ENCODE measurements around the gene PPP2R3A.
A peak's percentile ranks its signal among the peaks of the same experiment; 100 is the strongest.

Gene PPP2R3A

GRCh38 chr3:136070334-136070733 is 104.8 kb downstream of the PPP2R3A start:
- Histone ChIP-seq H3K9me3 (ENCODE audit: control insufficient read depth, low read length) (no peaks in the 10 kb centered on the region), H3K4me1 (peaks cover 5% of the 10 kb centered on the region), H3K4me3 (ENCODE audit: low read depth, low read length) (no peak overlapping the region), H3K36me3 (ENCODE audit: control insufficient read depth, insufficient read depth, low read length) (no peaks in the 10 kb centered on the region), H3K79me2 (no peaks in the 10 kb centered on the region), H3K27ac (no peak overlapping the region), H3K9ac (no peak overlapping the region), H3K27me3 (ENCODE audit: control insufficient read depth, insufficient read depth, low read length) (no peaks in the 10 kb centered on the region), H2AFZ (no peak overlapping the region), H3K4me2 (ENCODE audit: low read length) (no peak overlapping the region)
- TF ChIP-seq, protein P1, sequence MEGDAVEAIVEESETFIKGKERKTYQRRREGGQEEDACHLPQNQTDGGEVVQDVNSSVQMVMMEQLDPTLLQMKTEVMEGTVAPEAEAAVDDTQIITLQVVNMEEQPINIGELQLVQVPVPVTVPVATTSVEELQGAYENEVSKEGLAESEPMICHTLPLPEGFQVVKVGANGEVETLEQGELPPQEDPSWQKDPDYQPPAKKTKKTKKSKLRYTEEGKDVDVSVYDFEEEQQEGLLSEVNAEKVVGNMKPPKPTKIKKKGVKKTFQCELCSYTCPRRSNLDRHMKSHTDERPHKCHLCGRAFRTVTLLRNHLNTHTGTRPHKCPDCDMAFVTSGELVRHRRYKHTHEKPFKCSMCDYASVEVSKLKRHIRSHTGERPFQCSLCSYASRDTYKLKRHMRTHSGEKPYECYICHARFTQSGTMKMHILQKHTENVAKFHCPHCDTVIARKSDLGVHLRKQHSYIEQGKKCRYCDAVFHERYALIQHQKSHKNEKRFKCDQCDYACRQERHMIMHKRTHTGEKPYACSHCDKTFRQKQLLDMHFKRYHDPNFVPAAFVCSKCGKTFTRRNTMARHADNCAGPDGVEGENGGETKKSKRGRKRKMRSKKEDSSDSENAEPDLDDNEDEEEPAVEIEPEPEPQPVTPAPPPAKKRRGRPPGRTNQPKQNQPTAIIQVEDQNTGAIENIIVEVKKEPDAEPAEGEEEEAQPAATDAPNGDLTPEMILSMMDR (IDR thresholded peaks at IDR 0.05), result no peak

DNA sequence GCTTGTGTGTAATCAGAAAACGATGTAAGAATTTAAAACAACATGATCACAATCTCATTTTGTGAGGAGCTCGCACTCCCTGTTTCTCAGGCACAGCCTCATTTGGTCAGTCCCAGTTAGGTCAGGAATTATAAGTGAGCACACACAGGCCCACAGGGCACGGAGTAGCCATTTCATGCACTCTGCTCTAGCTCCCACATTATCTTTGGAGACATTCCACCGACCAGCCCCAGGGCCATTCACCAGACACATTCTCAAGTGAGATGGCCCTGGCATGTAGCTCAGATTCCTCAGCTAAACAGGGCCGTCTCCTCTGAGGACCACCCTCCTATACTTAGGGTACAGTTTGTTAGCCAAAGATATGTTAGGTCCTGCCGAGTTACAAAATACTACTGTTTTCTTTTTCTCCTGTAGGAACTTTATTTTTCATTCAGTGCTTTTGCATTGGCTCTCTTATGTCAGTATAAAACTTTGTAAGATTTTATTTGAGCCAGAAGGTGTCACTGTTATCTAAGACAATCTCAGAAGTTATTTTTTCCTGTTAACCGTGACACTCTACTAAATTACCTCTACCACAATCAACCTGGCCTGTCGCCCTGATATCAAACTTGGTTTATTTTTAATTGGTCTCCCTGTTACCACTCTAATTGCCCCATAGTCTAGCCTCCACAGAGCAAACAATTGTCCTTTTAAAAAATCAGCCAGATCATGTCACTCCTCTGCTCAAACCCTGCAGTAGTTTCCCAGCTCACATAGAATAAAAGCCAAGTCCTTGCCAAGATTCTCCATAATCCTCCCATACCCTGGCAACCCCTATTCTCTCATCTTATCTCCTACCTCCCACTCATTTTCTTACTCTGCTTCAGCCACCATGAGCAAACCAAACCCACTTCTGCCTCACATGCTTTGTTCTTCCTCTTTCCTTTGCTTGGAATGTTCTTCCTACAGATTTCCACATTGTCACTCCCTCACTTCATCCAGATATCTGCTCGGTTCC is 105.7 kb downstream of the PPP2R3A start:
- Histone ChIP-seq H3K36me3 (ENCODE audit: control insufficient read depth, insufficient read depth, low read length) (no peaks in the 10 kb centered on the region), H2AFZ (peak overlapping the region; percentile 43), H3K4me3 (ENCODE audit: low read depth, low read length) (no peak overlapping the region), H3K9me3 (ENCODE audit: control insufficient read depth, low read length) (no peaks in the 10 kb centered on the region), H3K27ac (peak overlapping the region; percentile 41), H3K4me2 (ENCODE audit: low read length) (no peak overlapping the region), H3K79me2 (no peaks in the 10 kb centered on the region), H3K4me1 (peaks cover 5% of the 10 kb centered on the region), H3K27me3 (ENCODE audit: control insufficient read depth, insufficient read depth, low read length) (no peaks in the 10 kb centered on the region), H3K9ac (no peak overlapping the region)
- TF ChIP-seq, protein P1 (IDR thresholded peaks at IDR 0.05), result peak; percentile 17

DNA sequence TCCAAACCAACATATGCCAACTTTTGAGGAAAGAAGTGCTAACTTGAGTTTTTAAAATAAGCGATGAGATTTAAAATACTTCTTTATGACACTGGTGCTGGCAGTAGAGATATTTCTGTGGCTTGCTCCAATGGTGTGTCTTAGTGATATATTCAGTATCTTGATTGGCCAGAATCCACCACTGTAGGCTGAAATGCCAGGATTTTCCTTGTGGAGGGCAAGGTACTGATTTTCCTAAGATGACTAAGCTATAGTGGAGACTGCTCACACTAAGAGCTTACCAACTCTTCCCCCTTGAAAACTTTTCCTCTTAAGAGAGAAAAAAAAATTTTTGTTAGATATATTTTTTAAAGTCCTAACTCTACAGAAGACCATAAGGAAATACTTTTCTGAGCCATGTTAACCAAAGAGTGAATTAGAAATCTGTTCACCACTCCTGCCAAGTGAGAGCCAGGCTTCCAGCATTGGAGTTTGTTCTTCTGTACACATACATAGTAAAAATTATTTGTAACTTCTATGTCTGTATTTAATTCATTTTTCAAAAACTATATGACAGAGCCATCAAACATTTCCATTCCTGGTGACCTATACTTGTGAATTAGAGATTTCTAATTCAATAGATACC is 109.1 kb downstream of the PPP2R3A start:
- Histone ChIP-seq H3K27me3 (ENCODE audit: control insufficient read depth, insufficient read depth, low read length) (no peaks in the 10 kb centered on the region), H3K9ac (no peak overlapping the region), H3K36me3 (ENCODE audit: control insufficient read depth, insufficient read depth, low read length) (no peaks in the 10 kb centered on the region), H2AFZ (no peak overlapping the region), H3K4me1 (peaks cover 5% of the 10 kb centered on the region), H3K4me2 (ENCODE audit: low read length) (no peak overlapping the region), H3K79me2 (no peaks in the 10 kb centered on the region), H3K9me3 (ENCODE audit: control insufficient read depth, low read length) (no peaks in the 10 kb centered on the region), H3K27ac (no peak overlapping the region), H3K4me3 (ENCODE audit: low read depth, low read length) (no peak overlapping the region)
- TF ChIP-seq, protein P1 (IDR thresholded peaks at IDR 0.05), result no peak

DNA sequence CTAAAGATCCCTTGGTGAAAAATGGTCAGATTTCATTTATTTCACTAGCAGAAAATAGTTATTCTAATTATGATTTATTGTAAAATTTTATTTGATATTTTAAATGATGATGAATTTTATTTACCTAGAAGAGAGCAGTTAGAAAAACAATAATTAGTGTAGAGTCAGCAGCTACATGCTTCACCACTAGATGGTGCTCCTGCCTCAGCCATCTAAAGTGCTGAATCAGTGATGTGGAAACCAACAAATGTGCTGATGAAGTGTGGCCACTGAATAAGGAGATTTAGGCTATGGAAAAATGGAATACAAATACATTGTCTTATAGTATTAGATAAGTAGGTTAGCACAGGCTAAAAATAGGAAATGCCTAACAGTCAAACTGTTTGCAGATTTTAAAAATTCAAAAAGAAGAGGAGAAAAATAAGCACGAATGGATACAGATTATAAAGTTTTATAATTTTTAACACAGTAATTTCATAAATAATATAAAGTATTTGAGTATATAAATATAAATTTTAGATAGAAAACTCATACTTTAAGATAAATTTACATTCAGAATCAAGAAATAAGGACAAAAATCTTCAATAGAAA is 109.8 kb downstream of the PPP2R3A start:
- no peaks in the 10 kb centered on the region for H3K36me3 ChIP-seq (ENCODE audit: control insufficient read depth, insufficient read depth, low read length)
- H3K4me3 ChIP-seq (ENCODE audit: low read depth, low read length), result no peak overlapping the region
- no peaks in the 10 kb centered on the region for H3K9me3 ChIP-seq (ENCODE audit: control insufficient read depth, low read length)
- peaks cover 5% of the 10 kb centered on the region for H3K4me1 ChIP-seq
- no peak overlapping the region for H3K27ac ChIP-seq
- H3K27me3 ChIP-seq (ENCODE audit: control insufficient read depth, insufficient read depth, low read length), result no peaks in the 10 kb centered on the region
- no peak overlapping the region for H3K4me2 ChIP-seq (ENCODE audit: low read length)
- H3K9ac ChIP-seq, result no peak overlapping the region
- TF ChIP-seq, protein P1 (IDR thresholded peaks at IDR 0.05), result peak; percentile 94
- no peak overlapping the region for H2AFZ ChIP-seq
- H3K79me2 ChIP-seq, result no peaks in the 10 kb centered on the region

Measured in parathyroid adenoma (tissue), 2 donors.